Neural cell (in vitro differentiated cells): ENCODE data around the gene GH1. TPM values are rescaled to one million over a fixed set of nuclear protein-coding genes. Genes with fewer than 3 reads are reported as not detected.

Experiments used
- H2AFZ ChIP-seq: fragments of 200-600, 300-800 bp; sonication (generic), shearing (Covaris generic); 2 replicates; pipeline ENCODE4 v1.6.0; 2014; ENCODE audit warnings: low read depth, mild to moderate bottlenecking, antibody characterized with exemption, low read length, moderate library complexity
- H3F3A ChIP-seq: fragments of 200-600 bp; shearing (Covaris generic); 2 replicates; pipeline ENCODE4 v1.6.1; 2016; ENCODE audit warnings: mild to moderate bottlenecking, moderate library complexity, mixed read lengths, antibody characterized with exemption, low read length; ENCODE audit not compliant: insufficient read depth, poor library complexity, severe bottlenecking
- H3K27ac ChIP-seq: fragments of 200-600, 300-800 bp; sonication (generic), shearing (Covaris generic); 2 replicates; pipeline ENCODE4 v1.5.1; 2014; ENCODE audit warnings: mild to moderate bottlenecking, low read length, moderate library complexity
- H3K27me3 ChIP-seq: fragments of 300-800, 200-600 bp; sonication (generic), shearing (Covaris generic); 2 replicates; pipeline ENCODE4 v1.6.0; 2014; ENCODE audit warnings: mild to moderate bottlenecking, low read depth, low read length, moderate library complexity; ENCODE audit not compliant: insufficient read depth
- H3K36me3 ChIP-seq: fragments of 300-800, 200-600 bp; sonication (generic), shearing (Covaris generic); 2 replicates; pipeline ENCODE4 v1.5.1; 2014; ENCODE audit warnings: mild to moderate bottlenecking, antibody characterized with exemption, low read length, moderate library complexity; ENCODE audit not compliant: insufficient read depth
- H3K4me2 ChIP-seq: fragments of 300-800, 200-600 bp; sonication (generic), shearing (Covaris generic); 2 replicates; pipeline ENCODE4 v1.6.0; 2014; ENCODE audit warnings: mild to moderate bottlenecking, low read length
- H3K4me3 ChIP-seq: fragments of 300-800, 200-600 bp; sonication (generic), shearing (Covaris generic); 2 replicates; pipeline ENCODE4 v1.5.1; 2014; ENCODE audit warnings: mild to moderate bottlenecking, low read length, moderate library complexity
- H3K79me2 ChIP-seq: fragments of 200-600 bp; shearing (Covaris generic); replicated peaks from 2 replicates; pipeline ENCODE4 v1.6.0; 2014; ENCODE audit warnings: mild to moderate bottlenecking, low read length, moderate library complexity; ENCODE audit not compliant: insufficient read depth
- H3K9ac ChIP-seq: fragments of 300-800, 200-600 bp; sonication (generic), shearing (Covaris generic); 2 replicates; pipeline ENCODE4 v1.6.1; 2016; ENCODE audit warnings: mild to moderate bottlenecking, low read length, mixed read lengths
- H3K9me2 ChIP-seq: fragments of 200-600 bp; shearing (Covaris generic); 2 replicates; pipeline ENCODE4 v1.6.1; 2016; ENCODE audit warnings: mild to moderate bottlenecking, low read length, mixed read lengths; ENCODE audit not compliant: insufficient read depth
- H3K9me3 ChIP-seq: fragments of 200-600, 300-800 bp; sonication (generic), shearing (Covaris generic); 2 replicates; pipeline ENCODE4 v1.6.1; 2016; ENCODE audit warnings: mild to moderate bottlenecking, mixed run types, low read length, moderate library complexity, mixed read lengths
- H4K20me1 ChIP-seq: fragments of 200-600 bp; shearing (Covaris generic); 2 replicates; pipeline ENCODE4 v1.6.1; 2016; ENCODE audit warnings: mild to moderate bottlenecking, mixed run types; ENCODE audit not compliant: insufficient read depth
- EP300 ChIP-seq: fragments of 450-650 bp; conservative IDR thresholded peaks from 2 replicates; pipeline ENCODE4 v1.6.1; 2014; ENCODE audit warnings: antibody characterized with exemption, mild to moderate bottlenecking, moderate library complexity; ENCODE audit not compliant: poor library complexity, severe bottlenecking
- EZH2 ChIP-seq: fragments of 200-600, 300-800 bp; shearing (Covaris generic), sonication (generic); IDR thresholded peaks from 2 replicates; pipeline ENCODE4 v1.6.1; 2014; ENCODE audit warnings: antibody characterized with exemption, low read length, borderline replicate concordance, mild to moderate bottlenecking; ENCODE audit not compliant: insufficient read depth, poor library complexity, severe bottlenecking
- MXI1 ChIP-seq: fragments of 450-650 bp; conservative IDR thresholded peaks from 2 replicates; pipeline ENCODE4 v1.6.1; 2014; ENCODE audit warnings: antibody characterized with exemption, mild to moderate bottlenecking; ENCODE audit not compliant: poor library complexity, severe bottlenecking
- POLR2AphosphoS5 ChIP-seq: IDR thresholded peaks from 2 replicates; pipeline ENCODE4 v1.6.1; 2012
- RAD21 ChIP-seq: fragments of 450-650 bp; conservative IDR thresholded peaks from 2 replicates; pipeline ENCODE4 v1.6.1; 2014; ENCODE audit warnings: antibody characterized with exemption, mild to moderate bottlenecking, moderate library complexity
- SMC3 ChIP-seq: fragments of 450-650 bp; conservative IDR thresholded peaks from 2 replicates; pipeline ENCODE4 v1.6.1; 2014; ENCODE audit warnings: antibody characterized with exemption, mild to moderate bottlenecking, moderate library complexity; ENCODE audit not compliant: poor library complexity
- TAF1 ChIP-seq: IDR thresholded peaks from 2 replicates; pipeline ENCODE4 v1.6.1; 2012; ENCODE audit warnings: low read depth
- polyA plus RNA-seq: library from polyadenylated mRNA; depleted of rRNA; stranded (reverse); fragments of >200 nt; gene quantifications from 2 replicates; pipeline ENCODE4 v1.2.3, GENCODE V29; 2014
- TF ChIP-seq, protein P1 (sequence below): fragments of 450-650 bp; IDR thresholded peaks from 2 replicates; pipeline ENCODE4 v1.5.1; 2014; ENCODE audit warnings: antibody characterized with exemption, mild to moderate bottlenecking, moderate library complexity; ENCODE audit not compliant: poor library complexity, severe bottlenecking
- TF ChIP-seq, protein P2 (sequence below): IDR thresholded peaks from 2 replicates; pipeline ENCODE4 v1.6.1; 2012; ENCODE audit warnings: borderline replicate concordance

Gene GH1
- polyA plus RNA-seq, 1 donor from 2014 or later = not detected

- TF ChIP-seq, protein P1, sequence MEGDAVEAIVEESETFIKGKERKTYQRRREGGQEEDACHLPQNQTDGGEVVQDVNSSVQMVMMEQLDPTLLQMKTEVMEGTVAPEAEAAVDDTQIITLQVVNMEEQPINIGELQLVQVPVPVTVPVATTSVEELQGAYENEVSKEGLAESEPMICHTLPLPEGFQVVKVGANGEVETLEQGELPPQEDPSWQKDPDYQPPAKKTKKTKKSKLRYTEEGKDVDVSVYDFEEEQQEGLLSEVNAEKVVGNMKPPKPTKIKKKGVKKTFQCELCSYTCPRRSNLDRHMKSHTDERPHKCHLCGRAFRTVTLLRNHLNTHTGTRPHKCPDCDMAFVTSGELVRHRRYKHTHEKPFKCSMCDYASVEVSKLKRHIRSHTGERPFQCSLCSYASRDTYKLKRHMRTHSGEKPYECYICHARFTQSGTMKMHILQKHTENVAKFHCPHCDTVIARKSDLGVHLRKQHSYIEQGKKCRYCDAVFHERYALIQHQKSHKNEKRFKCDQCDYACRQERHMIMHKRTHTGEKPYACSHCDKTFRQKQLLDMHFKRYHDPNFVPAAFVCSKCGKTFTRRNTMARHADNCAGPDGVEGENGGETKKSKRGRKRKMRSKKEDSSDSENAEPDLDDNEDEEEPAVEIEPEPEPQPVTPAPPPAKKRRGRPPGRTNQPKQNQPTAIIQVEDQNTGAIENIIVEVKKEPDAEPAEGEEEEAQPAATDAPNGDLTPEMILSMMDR = no peak
- TF ChIP-seq EZH2 = no peak
- TF ChIP-seq RAD21 = no peak
- TF ChIP-seq MXI1 = no peak
- TF ChIP-seq POLR2AphosphoS5 = no peak
- TF ChIP-seq EP300 = no peak
- no peak for TF ChIP-seq TAF1
- Histone ChIP-seq H3K79me2 (no peaks in the 10 kb centered on the region), H2AFZ (no peak overlapping the region), H3K4me3 (no peak overlapping the region), H3K9me2 (no peaks in the 10 kb centered on the region), H3K4me2 (no peak overlapping the region), H4K20me1 (no peaks in the 10 kb centered on the region), H3K9me3 (no peaks in the 10 kb centered on the region), H3K27ac (no peak overlapping the region), H3K36me3 (no peaks in the 10 kb centered on the region), H3K9ac (no peak overlapping the region), H3K27me3 (no peaks in the 10 kb centered on the region), H3F3A (no peaks in the 10 kb centered on the region)
These were observed 41.4 kb upstream of the GH1 start for GRCh38 chr17:63960006-63960405.

DNA sequence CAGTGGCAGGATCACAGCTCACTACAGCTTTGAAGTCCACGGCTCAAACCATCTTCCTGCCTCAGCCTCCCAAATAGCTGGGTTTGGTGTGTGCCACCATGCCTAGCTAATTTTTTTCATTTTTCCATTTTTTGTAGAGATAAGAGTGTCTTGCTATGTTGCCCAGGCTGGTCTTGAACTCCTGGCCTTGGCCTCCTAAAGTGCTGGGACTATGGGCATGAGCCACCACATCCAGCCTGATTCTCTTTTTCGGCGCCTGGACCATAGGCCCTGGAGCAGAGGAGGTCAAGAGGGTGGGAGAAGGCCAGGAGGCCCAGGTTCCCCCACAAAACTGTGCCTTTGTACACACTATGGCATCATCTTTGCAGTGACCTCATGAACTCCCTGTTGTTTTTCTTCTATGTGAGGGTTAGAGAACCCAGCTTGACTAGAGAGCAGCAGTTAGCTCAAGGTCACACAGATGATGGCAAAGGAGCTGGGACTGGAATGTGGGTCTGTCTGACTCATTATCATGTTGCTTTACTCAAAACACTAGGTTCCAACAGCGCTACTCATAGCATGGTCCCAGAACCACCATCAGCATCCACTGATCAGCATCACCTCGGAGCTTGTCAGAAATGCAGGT lies 37.8 kb upstream of the GH1 start:
- Histone ChIP-seq H3K4me2 (no peak overlapping the region), H3K9me2 (no peaks in the 10 kb centered on the region), H2AFZ (no peak overlapping the region), H4K20me1 (no peaks in the 10 kb centered on the region), H3K36me3 (no peaks in the 10 kb centered on the region), H3K9ac (no peak overlapping the region), H3K79me2 (no peaks in the 10 kb centered on the region), H3K9me3 (no peaks in the 10 kb centered on the region), H3K4me3 (no peak overlapping the region), H3K27me3 (no peaks in the 10 kb centered on the region), H3F3A (no peaks in the 10 kb centered on the region), H3K27ac (no peak overlapping the region)
- TF ChIP-seq POLR2AphosphoS5 (no peak), SMC3 (no peak), EZH2 (no peak), RAD21 (no peak), TAF1 (no peak), EP300 (no peak), MXI1 (no peak)
- TF ChIP-seq, protein P2, sequence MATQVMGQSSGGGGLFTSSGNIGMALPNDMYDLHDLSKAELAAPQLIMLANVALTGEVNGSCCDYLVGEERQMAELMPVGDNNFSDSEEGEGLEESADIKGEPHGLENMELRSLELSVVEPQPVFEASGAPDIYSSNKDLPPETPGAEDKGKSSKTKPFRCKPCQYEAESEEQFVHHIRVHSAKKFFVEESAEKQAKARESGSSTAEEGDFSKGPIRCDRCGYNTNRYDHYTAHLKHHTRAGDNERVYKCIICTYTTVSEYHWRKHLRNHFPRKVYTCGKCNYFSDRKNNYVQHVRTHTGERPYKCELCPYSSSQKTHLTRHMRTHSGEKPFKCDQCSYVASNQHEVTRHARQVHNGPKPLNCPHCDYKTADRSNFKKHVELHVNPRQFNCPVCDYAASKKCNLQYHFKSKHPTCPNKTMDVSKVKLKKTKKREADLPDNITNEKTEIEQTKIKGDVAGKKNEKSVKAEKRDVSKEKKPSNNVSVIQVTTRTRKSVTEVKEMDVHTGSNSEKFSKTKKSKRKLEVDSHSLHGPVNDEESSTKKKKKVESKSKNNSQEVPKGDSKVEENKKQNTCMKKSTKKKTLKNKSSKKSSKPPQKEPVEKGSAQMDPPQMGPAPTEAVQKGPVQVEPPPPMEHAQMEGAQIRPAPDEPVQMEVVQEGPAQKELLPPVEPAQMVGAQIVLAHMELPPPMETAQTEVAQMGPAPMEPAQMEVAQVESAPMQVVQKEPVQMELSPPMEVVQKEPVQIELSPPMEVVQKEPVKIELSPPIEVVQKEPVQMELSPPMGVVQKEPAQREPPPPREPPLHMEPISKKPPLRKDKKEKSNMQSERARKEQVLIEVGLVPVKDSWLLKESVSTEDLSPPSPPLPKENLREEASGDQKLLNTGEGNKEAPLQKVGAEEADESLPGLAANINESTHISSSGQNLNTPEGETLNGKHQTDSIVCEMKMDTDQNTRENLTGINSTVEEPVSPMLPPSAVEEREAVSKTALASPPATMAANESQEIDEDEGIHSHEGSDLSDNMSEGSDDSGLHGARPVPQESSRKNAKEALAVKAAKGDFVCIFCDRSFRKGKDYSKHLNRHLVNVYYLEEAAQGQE = no peak
